Measurements from ENCODE around the gene PRKCZ.
"Not testable (repeated sequence)": the region's sequence is repeated elsewhere in the genome, so short reads cannot be mapped to it uniquely, and the experiment has no call there.

The PRKCZ gene

GRCh38 chr1:2135941-2136340, 85.7 kb downstream of the PRKCZ start:
- DNase-seq (ENCODE audit: low spot score): no peak

- no peak for DNase-seq (ENCODE audit: low spot score)
Observed at GRCh38 chr1:2136386-2137235, 86.4 kb downstream of the PRKCZ start.

- DNase-seq (ENCODE audit: low spot score): no peak
Observed at GRCh38 chr1:2137257-2138121, 87.3 kb downstream of the PRKCZ start.

GRCh38 chr1:2139156-2139555, 88.9 kb downstream of the PRKCZ start:
- not testable (repeated sequence) for DNase-seq (ENCODE audit: low spot score)

- no peak for DNase-seq (ENCODE audit: low spot score)
Observed at GRCh38 chr1:2141025-2141424, 90.8 kb downstream of the PRKCZ start.

- no peak for DNase-seq (ENCODE audit: low spot score)
Observed at GRCh38 chr1:2143814-2144500, 93.7 kb downstream of the PRKCZ start.

- DNase-seq (ENCODE audit: low spot score): no peak
Observed at GRCh38 chr1:2144501-2145090, 94.4 kb downstream of the PRKCZ start.

- no peak for DNase-seq (ENCODE audit: low spot score)
Observed at GRCh38 chr1:2145946-2146835, 96.0 kb downstream of the PRKCZ start.

- DNase-seq (ENCODE audit: low spot score): no peak
Observed at GRCh38 chr1:2146836-2147517, 96.8 kb downstream of the PRKCZ start.

GRCh38 chr1:2147869-2148268, 97.7 kb downstream of the PRKCZ start:
- DNase-seq (ENCODE audit: low spot score): not testable (repeated sequence)

GRCh38 chr1:2148691-2149090, 98.5 kb downstream of the PRKCZ start:
- DNase-seq (ENCODE audit: low spot score): no peak

- no peak for DNase-seq (ENCODE audit: low spot score)
Observed at GRCh38 chr1:2150801-2151200, 100.6 kb downstream of the PRKCZ start.

- DNase-seq (ENCODE audit: low spot score): no peak
Observed at GRCh38 chr1:2151252-2151651, 101.0 kb downstream of the PRKCZ start.

GRCh38 chr1:2151911-2152310, 101.7 kb downstream of the PRKCZ start:
- no peak for DNase-seq (ENCODE audit: low spot score)

GRCh38 chr1:2152954-2153353, 102.7 kb downstream of the PRKCZ start:
- DNase-seq (ENCODE audit: low spot score): peak; percentile 82

- no peak for DNase-seq (ENCODE audit: low spot score)
Observed at GRCh38 chr1:2154022-2154421, 103.8 kb downstream of the PRKCZ start.

- DNase-seq (ENCODE audit: low spot score): no peak
Observed at GRCh38 chr1:2155147-2155598, 105.0 kb downstream of the PRKCZ start.

GRCh38 chr1:2155788-2156187, 105.6 kb downstream of the PRKCZ start:
- DNase-seq (ENCODE audit: low spot score): no peak

GRCh38 chr1:2156866-2157265, 106.7 kb downstream of the PRKCZ start:
- no peak for DNase-seq (ENCODE audit: low spot score)

- no peak for DNase-seq (ENCODE audit: low spot score)
Observed at GRCh38 chr1:2157856-2158255, 107.6 kb downstream of the PRKCZ start.

Data from putamen (tissue), 1 donor.